Neuronal stem cell (in vitro differentiated cells): ENCODE measurements around the gene DLG2.

Source experiments
- DNase-seq: peaks from one replicate; pipeline ENCODE4 v3.0.0-alpha.2; 2013; ENCODE audit warnings: low spot score
- H2AFZ ChIP-seq: one replicate; pipeline ENCODE4 v1.6.1; 2013; ENCODE audit warnings: mild to moderate bottlenecking, low read length, inconsistent platforms
- H2AK5ac ChIP-seq: 2 replicates; pipeline ENCODE4 v1.6.1; 2013; ENCODE audit warnings: low read depth, mild to moderate bottlenecking, inconsistent platforms, low read length, moderate library complexity, mixed read lengths
- H2BK120ac ChIP-seq: 2 replicates; pipeline ENCODE4 v1.6.1; 2013; ENCODE audit warnings: low read depth, mild to moderate bottlenecking, inconsistent platforms, low read length, moderate library complexity, mixed read lengths
- H2BK12ac ChIP-seq: one replicate; pipeline ENCODE4 v1.6.1; 2013; ENCODE audit warnings: low read length, inconsistent platforms
- H2BK15ac ChIP-seq: 2 replicates; pipeline ENCODE4 v1.6.1; 2013; ENCODE audit warnings: mild to moderate bottlenecking, low read length, inconsistent platforms, mixed read lengths
- H2BK5ac ChIP-seq: one replicate; pipeline ENCODE4 v1.6.1; 2013; ENCODE audit warnings: inconsistent platforms, mild to moderate bottlenecking, low read length, moderate library complexity
- H3K14ac ChIP-seq: one replicate; pipeline ENCODE4 v1.6.1; 2013; ENCODE audit warnings: low read length, inconsistent platforms
- H3K18ac ChIP-seq: 2 replicates; pipeline ENCODE4 v1.6.1; 2013; ENCODE audit warnings: low read length, inconsistent platforms
- H3K23ac ChIP-seq: 2 replicates; pipeline ENCODE4 v1.6.1; 2013; ENCODE audit warnings: low read depth, mild to moderate bottlenecking, mixed read lengths, low read length, inconsistent platforms; ENCODE audit not compliant: poor library complexity
- H3K27ac ChIP-seq: replicated peaks from 3 replicates; pipeline ENCODE4 v1.5.1; 2013; ENCODE audit warnings: low read length, inconsistent platforms
- H3K27me3 ChIP-seq, 3 experiments: 2 replicates each; pipeline ENCODE4 v1.6.1; 2013; ENCODE audit warnings: low read length in 3 of 3, mild to moderate bottlenecking in 2 of 3, inconsistent platforms in 1 of 3, low read depth in 1 of 3, mixed read lengths in 1 of 3, moderate library complexity in 1 of 3; ENCODE audit not compliant: control insufficient read depth in 3 of 3, insufficient read depth in 3 of 3
- H3K36me3 ChIP-seq, 2 donors: replicated peaks in 1 of 2; 2 replicates each; pipeline ENCODE4 v1.6.1; 2013; ENCODE audit warnings: low read length in 2 of 2; ENCODE audit not compliant: control insufficient read depth in 2 of 2, insufficient read depth in 2 of 2
- H3K4ac ChIP-seq: 2 replicates; pipeline ENCODE4 v1.6.1; 2013; ENCODE audit warnings: inconsistent platforms, mild to moderate bottlenecking, low read length, moderate library complexity
- H3K4me1 ChIP-seq, 2 donors: 1 replicate in 1 of 2; 2 replicates in 1 of 2; pipeline ENCODE4 v1.6.1; 2013; ENCODE audit warnings: low read length in 2 of 2, low read depth in 1 of 2; ENCODE audit not compliant: control insufficient read depth in 2 of 2, insufficient read depth in 1 of 2
- H3K4me2 ChIP-seq: one replicate; pipeline ENCODE4 v1.6.1; 2013; ENCODE audit warnings: mild to moderate bottlenecking, low read length, inconsistent platforms; ENCODE audit not compliant: insufficient read depth, poor library complexity, severe bottlenecking
- H3K4me3 ChIP-seq, 2 donors: 2 replicates each; pipeline ENCODE4 v1.5.1; 2013; ENCODE audit warnings: low read length in 2 of 2, mild to moderate bottlenecking in 2 of 2, inconsistent platforms in 1 of 2, moderate library complexity in 1 of 2
- H3K79me1 ChIP-seq: one replicate; pipeline ENCODE4 v1.6.1; 2013; ENCODE audit warnings: low read depth, mild to moderate bottlenecking, inconsistent platforms, low read length, moderate library complexity
- H3K9ac ChIP-seq: one replicate; pipeline ENCODE4 v1.6.1; 2013; ENCODE audit warnings: mild to moderate bottlenecking, low read depth, low read length, inconsistent platforms; ENCODE audit not compliant: poor library complexity
- H3K9me3 ChIP-seq, 2 donors: replicated peaks in 1 of 2; 2 replicates each; pipeline versions ENCODE3 to v1.6.1; 2013; ENCODE audit warnings: low read length in 2 of 2, mild to moderate bottlenecking in 2 of 2, inconsistent platforms in 1 of 2, low read depth in 1 of 2, mixed read lengths in 1 of 2, moderate library complexity in 1 of 2; ENCODE audit not compliant: control insufficient read depth in 2 of 2, insufficient read depth in 1 of 2
- H4K8ac ChIP-seq: one replicate; pipeline ENCODE4 v1.6.1; 2013; ENCODE audit warnings: low read depth, mild to moderate bottlenecking, inconsistent platforms, low read length, moderate library complexity
- H4K91ac ChIP-seq: one replicate; pipeline ENCODE4 v1.6.1; 2013; ENCODE audit warnings: low read length, low read depth, mild to moderate bottlenecking, inconsistent platforms; ENCODE audit not compliant: poor library complexity
- WGBS, 2 donors: extraction: QIAGEN DNeasy Blood & Tissue Kit; methylation state at CpG; one replicate each; pipeline ENCODE4 v1.1.7; 2013; ENCODE audit warnings: missing lambda C conversion rate in 2 of 2, mixed read lengths in 1 of 2; ENCODE audit not compliant: insufficient read length in 2 of 2, insufficient replicate concordance in 1 of 2; ENCODE audit errors: extremely low coverage in 2 of 2; 5-methylcytosine and 5-hydroxymethylcytosine counted together

DLG2 gene

GRCh38 chr11:84465040-84465439, 1162.1 kb downstream of the DLG2 start:
- H2BK5ac ChIP-seq, result no peak overlapping the region
- H2BK120ac ChIP-seq, result no peak overlapping the region
- H3K79me1 ChIP-seq, result no peaks in the 10 kb centered on the region
- no peak overlapping the region for H3K4me2 ChIP-seq
- no peak overlapping the region for H3K9ac ChIP-seq
- H3K27ac ChIP-seq, result no peak overlapping the region
- H4K91ac ChIP-seq, result no peak overlapping the region
- H3K4me1 ChIP-seq, result peaks cover 0 to 2% of the 10 kb centered on the region in 2 donors
- no peak for DNase-seq
- no peaks in the 10 kb centered on the region for H3K9me3 ChIP-seq
- no peak overlapping the region for H3K23ac ChIP-seq
- no peak overlapping the region for H4K8ac ChIP-seq
- H3K27me3 ChIP-seq, result no peaks in the 10 kb centered on the region
- no CpG with 5 or more reads among the region's 4 CpGs for WGBS, 2 donors
- no peak overlapping the region for H2BK12ac ChIP-seq
- no peak overlapping the region for H3K14ac ChIP-seq
- no peak overlapping the region for H3K4me3 ChIP-seq
- H2AFZ ChIP-seq, result no peak overlapping the region
- no peak overlapping the region for H2AK5ac ChIP-seq
- H2BK15ac ChIP-seq, result no peak overlapping the region
- H3K36me3 ChIP-seq, result no peaks in the 10 kb centered on the region
- no peak overlapping the region for H3K4ac ChIP-seq
- no peak overlapping the region for H3K18ac ChIP-seq

- Histone ChIP-seq H3K4me3 (no peak overlapping the region), H3K4me2 (no peak overlapping the region), H2BK120ac (no peak overlapping the region), H2AFZ (no peak overlapping the region), H3K27me3 (no peaks in the 10 kb centered on the region), H2BK5ac (no peak overlapping the region), H2BK15ac (no peak overlapping the region), H3K9me3 (no peaks in the 10 kb centered on the region), H3K18ac (no peak overlapping the region), H3K36me3 (no peaks in the 10 kb centered on the region), H3K23ac (no peak overlapping the region), H3K9ac (no peak overlapping the region), H4K8ac (no peak overlapping the region), H3K4ac (no peak overlapping the region), H2BK12ac (no peak overlapping the region), H3K27ac (no peak overlapping the region), H3K14ac (no peak overlapping the region), H2AK5ac (no peak overlapping the region), H3K79me1 (no peaks in the 10 kb centered on the region), H4K91ac (no peak overlapping the region), H3K4me1 (no peaks in the 10 kb centered on the region)
- whole genome bisulfite sequencing, 2 donors, result no CpG with 5 or more reads among the region's 3 CpGs
- DNase-seq, result no peak
Measured at GRCh38 chr11:84455691-84456090, 1171.5 kb downstream of the DLG2 start.

- Histone ChIP-seq H4K8ac (no peak overlapping the region), H2BK15ac (no peak overlapping the region), H3K4ac (no peak overlapping the region), H3K18ac (no peak overlapping the region), H2BK12ac (no peak overlapping the region), H3K36me3 (no peaks in the 10 kb centered on the region), H3K9me3 (no peaks in the 10 kb centered on the region), H3K4me1 (no peaks in the 10 kb centered on the region), H3K27ac (no peak overlapping the region), H2AK5ac (no peak overlapping the region), H3K4me3 (no peak overlapping the region), H3K4me2 (no peak overlapping the region), H4K91ac (no peak overlapping the region), H2BK120ac (no peak overlapping the region), H3K9ac (no peak overlapping the region), H3K79me1 (no peaks in the 10 kb centered on the region), H2BK5ac (no peak overlapping the region), H3K27me3 (no peaks in the 10 kb centered on the region), H2AFZ (no peak overlapping the region), H3K23ac (no peak overlapping the region), H3K14ac (no peak overlapping the region)
- no peak for DNase-seq
Measured at GRCh38 chr11:84452211-84452610, 1174.9 kb downstream of the DLG2 start.

GRCh38 chr11:84438565-84438964, 1188.6 kb downstream of the DLG2 start:
- Histone ChIP-seq H2BK12ac (no peak overlapping the region), H4K8ac (no peak overlapping the region), H2AFZ (no peak overlapping the region), H4K91ac (no peak overlapping the region), H3K4me2 (no peak overlapping the region), H2BK15ac (no peak overlapping the region), H3K9ac (no peak overlapping the region), H3K18ac (no peak overlapping the region), H2BK5ac (no peak overlapping the region), H3K79me1 (peaks cover 1% of the 10 kb centered on the region), H3K9me3 (no peaks in the 10 kb centered on the region), H3K27me3 (peaks cover 0 to 36% (median 0%) of the 10 kb centered on the region in 3 experiments), H3K4ac (no peak overlapping the region), H2BK120ac (no peak overlapping the region), H3K27ac (no peak overlapping the region), H3K14ac (no peak overlapping the region), H3K4me3 (no peak overlapping the region), H3K36me3 (no peaks in the 10 kb centered on the region), H3K4me1 (peaks cover 0 to 7% of the 10 kb centered on the region in 2 donors), H3K23ac (no peak overlapping the region), H2AK5ac (no peak overlapping the region)
- DNase-seq, result no peak
